GM12878 (cell line): ENCODE data around the gene TXLNA.

Experiments
- ATF2 ChIP-seq: IDR thresholded peaks from 2 replicates; pipeline ENCODE4 v1.6.1; 2012; ENCODE audit warnings: low read length, inconsistent platforms
- CTCF ChIP-seq, 3 experiments: IDR thresholded peaks in 2 of 3; conservative IDR thresholded peaks in 1 of 3; 2 replicates each; pipeline ENCODE4 v1.5.1; 2011; ENCODE audit warnings: low read depth in 3 of 3, low read length in 3 of 3, mild to moderate bottlenecking in 3 of 3, control low read depth in 2 of 3, moderate library complexity in 2 of 3, inconsistent platforms in 1 of 3, mixed read lengths in 1 of 3; ENCODE audit not compliant: control insufficient read depth in 2 of 3, insufficient read depth in 1 of 3; ENCODE audit errors: extremely low read depth in 1 of 3
- EGR1 ChIP-seq, 2 experiments: IDR thresholded peaks; 1 replicate in 1 of 2; 2 replicates in 1 of 2; pipeline ENCODE4 v1.6.1; 2011 to 2012; ENCODE audit warnings: low read depth in 2 of 2, low read length in 2 of 2, borderline replicate concordance in 1 of 2, mild to moderate bottlenecking in 1 of 2, moderate library complexity in 1 of 2
- ESRRA ChIP-seq: IDR thresholded peaks from 2 replicates; pipeline ENCODE4 v1.6.1; 2012; ENCODE audit warnings: mild to moderate bottlenecking, low read length, improper control_type of control experiment
- NRF1 ChIP-seq: conservative IDR thresholded peaks from 2 replicates; pipeline ENCODE4 v1.6.1; 2011; ENCODE audit warnings: mild to moderate bottlenecking, low read depth, low read length, improper control_type of control experiment
- POLR2AphosphoS5 ChIP-seq: IDR thresholded peaks from 2 replicates; pipeline ENCODE4 v1.6.1; 2011; ENCODE audit warnings: mild to moderate bottlenecking, low read length, inconsistent platforms
- SIN3A ChIP-seq: IDR thresholded peaks from 2 replicates; pipeline ENCODE4 v1.6.1; 2012; ENCODE audit warnings: low read depth, low read length, improper control_type of control experiment
- TCF12 ChIP-seq: IDR thresholded peaks from 2 replicates; pipeline ENCODE4 v1.6.1; 2011; ENCODE audit warnings: low read depth, mild to moderate bottlenecking, low read length
- TF ChIP-seq, protein P1 (sequence below): fragments of 450-650 bp; IDR thresholded peaks from 2 replicates; pipeline ENCODE4 v1.6.1; 2018; ENCODE audit warnings: mild to moderate bottlenecking, low read depth, moderate library complexity; ENCODE audit not compliant: partially characterized antibody
- TF ChIP-seq, protein P2 (sequence below): fragments of 450-650 bp; IDR thresholded peaks from 2 replicates; pipeline ENCODE4 v1.6.1; 2017; ENCODE audit warnings: antibody characterized with exemption, mild to moderate bottlenecking, moderate library complexity
- TF ChIP-seq, protein P3 (sequence below): IDR thresholded peaks from 2 replicates; pipeline ENCODE4 v1.6.1; 2011; ENCODE audit warnings: low read depth, mild to moderate bottlenecking, low read length, moderate library complexity, borderline replicate concordance; ENCODE audit errors: extremely low read depth

- TF ChIP-seq, protein P1, sequence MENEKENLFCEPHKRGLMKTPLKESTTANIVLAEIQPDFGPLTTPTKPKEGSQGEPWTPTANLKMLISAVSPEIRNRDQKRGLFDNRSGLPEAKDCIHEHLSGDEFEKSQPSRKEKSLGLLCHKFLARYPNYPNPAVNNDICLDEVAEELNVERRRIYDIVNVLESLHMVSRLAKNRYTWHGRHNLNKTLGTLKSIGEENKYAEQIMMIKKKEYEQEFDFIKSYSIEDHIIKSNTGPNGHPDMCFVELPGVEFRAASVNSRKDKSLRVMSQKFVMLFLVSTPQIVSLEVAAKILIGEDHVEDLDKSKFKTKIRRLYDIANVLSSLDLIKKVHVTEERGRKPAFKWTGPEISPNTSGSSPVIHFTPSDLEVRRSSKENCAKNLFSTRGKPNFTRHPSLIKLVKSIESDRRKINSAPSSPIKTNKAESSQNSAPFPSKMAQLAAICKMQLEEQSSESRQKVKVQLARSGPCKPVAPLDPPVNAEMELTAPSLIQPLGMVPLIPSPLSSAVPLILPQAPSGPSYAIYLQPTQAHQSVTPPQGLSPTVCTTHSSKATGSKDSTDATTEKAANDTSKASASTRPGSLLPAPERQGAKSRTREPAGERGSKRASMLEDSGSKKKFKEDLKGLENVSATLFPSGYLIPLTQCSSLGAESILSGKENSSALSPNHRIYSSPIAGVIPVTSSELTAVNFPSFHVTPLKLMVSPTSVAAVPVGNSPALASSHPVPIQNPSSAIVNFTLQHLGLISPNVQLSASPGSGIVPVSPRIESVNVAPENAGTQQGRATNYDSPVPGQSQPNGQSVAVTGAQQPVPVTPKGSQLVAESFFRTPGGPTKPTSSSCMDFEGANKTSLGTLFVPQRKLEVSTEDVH: no peak
- TF ChIP-seq, protein P2, sequence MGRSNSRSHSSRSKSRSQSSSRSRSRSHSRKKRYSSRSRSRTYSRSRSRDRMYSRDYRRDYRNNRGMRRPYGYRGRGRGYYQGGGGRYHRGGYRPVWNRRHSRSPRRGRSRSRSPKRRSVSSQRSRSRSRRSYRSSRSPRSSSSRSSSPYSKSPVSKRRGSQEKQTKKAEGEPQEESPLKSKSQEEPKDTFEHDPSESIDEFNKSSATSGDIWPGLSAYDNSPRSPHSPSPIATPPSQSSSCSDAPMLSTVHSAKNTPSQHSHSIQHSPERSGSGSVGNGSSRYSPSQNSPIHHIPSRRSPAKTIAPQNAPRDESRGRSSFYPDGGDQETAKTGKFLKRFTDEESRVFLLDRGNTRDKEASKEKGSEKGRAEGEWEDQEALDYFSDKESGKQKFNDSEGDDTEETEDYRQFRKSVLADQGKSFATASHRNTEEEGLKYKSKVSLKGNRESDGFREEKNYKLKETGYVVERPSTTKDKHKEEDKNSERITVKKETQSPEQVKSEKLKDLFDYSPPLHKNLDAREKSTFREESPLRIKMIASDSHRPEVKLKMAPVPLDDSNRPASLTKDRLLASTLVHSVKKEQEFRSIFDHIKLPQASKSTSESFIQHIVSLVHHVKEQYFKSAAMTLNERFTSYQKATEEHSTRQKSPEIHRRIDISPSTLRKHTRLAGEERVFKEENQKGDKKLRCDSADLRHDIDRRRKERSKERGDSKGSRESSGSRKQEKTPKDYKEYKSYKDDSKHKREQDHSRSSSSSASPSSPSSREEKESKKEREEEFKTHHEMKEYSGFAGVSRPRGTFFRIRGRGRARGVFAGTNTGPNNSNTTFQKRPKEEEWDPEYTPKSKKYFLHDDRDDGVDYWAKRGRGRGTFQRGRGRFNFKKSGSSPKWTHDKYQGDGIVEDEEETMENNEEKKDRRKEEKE: no peak
- TF ChIP-seq CTCF (IDR thresholded peaks at IDR 0.05 in 2 of 3, conservative IDR thresholded peaks at IDR 0.05 in 1 of 3; ENCODE audit: control insufficient read depth in 2 of 3, extremely low read depth in 1 of 3, insufficient read depth in 1 of 3, low read depth in 3 of 3, low read length in 3 of 3) (peak; percentile 82 to 93 (median 91)), SIN3A (no peak), EGR1 (IDR thresholded peaks at IDR 0.05; ENCODE audit: borderline replicate concordance in 1 of 2, low read depth in 2 of 2, low read length in 2 of 2) (no peak), ESRRA (no peak), ATF2 (no peak), NRF1 (no peak), POLR2AphosphoS5 (no peak), TCF12 (no peak)
- TF ChIP-seq, protein P3, sequence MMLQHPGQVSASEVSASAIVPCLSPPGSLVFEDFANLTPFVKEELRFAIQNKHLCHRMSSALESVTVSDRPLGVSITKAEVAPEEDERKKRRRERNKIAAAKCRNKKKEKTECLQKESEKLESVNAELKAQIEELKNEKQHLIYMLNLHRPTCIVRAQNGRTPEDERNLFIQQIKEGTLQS: no peak
Measured at GRCh38 chr1:32215629-32216480, 36.4 kb downstream of the TXLNA start.
